Hepatocyte (in vitro differentiated cells): ENCODE measurements around the gene SF3B5. TPM values are rescaled to one million over a fixed set of nuclear protein-coding genes. Genes with fewer than 3 reads are reported as not detected.

Experiments
- DNase-seq: peaks from one replicate; pipeline ENCODE4 v3.0.0-alpha.2; 2016; ENCODE audit warnings: low spot score
- H2AFZ ChIP-seq: fragments of 200-600 bp; sonication (generic); 2 replicates; pipeline ENCODE4 v1.6.0; 2016; ENCODE audit warnings: antibody characterized with exemption, mild to moderate bottlenecking
- H3K27ac ChIP-seq: fragments of 200-600 bp; sonication (generic); 2 replicates; pipeline ENCODE4 v1.5.1; 2016; ENCODE audit warnings: mild to moderate bottlenecking
- H3K27me3 ChIP-seq: fragments of 200-600 bp; sonication (generic); 2 replicates; pipeline ENCODE4 v1.6.1; 2016
- H3K36me3 ChIP-seq: fragments of 200-600 bp; sonication (generic); replicated peaks from 2 replicates; pipeline ENCODE4 v1.5.1; 2016; ENCODE audit warnings: low read depth; ENCODE audit not compliant: insufficient read depth
- H3K4me1 ChIP-seq: fragments of 200-600 bp; sonication (generic); 2 replicates; pipeline ENCODE4 v1.5.1; 2016; ENCODE audit warnings: mild to moderate bottlenecking, moderate library complexity; ENCODE audit not compliant: insufficient read depth
- H3K4me2 ChIP-seq: fragments of 200-600 bp; sonication (generic); 2 replicates; pipeline ENCODE4 v1.6.0; 2016
- H3K4me3 ChIP-seq: fragments of 200-600 bp; sonication (generic); 2 replicates; pipeline ENCODE4 v1.5.1; 2016; ENCODE audit warnings: mild to moderate bottlenecking
- H3K79me2 ChIP-seq: fragments of 200-600 bp; sonication (generic); 2 replicates; pipeline ENCODE4 v1.6.0; 2017; ENCODE audit warnings: mild to moderate bottlenecking
- H3K9me2 ChIP-seq: fragments of 200-600 bp; sonication (generic); replicated peaks from 2 replicates; pipeline ENCODE4 v1.6.0; 2017; ENCODE audit warnings: mild to moderate bottlenecking; ENCODE audit not compliant: insufficient read depth
- H3K9me3 ChIP-seq: fragments of 200-600 bp; sonication (generic); 2 replicates; pipeline ENCODE4 v1.5.1; 2016; ENCODE audit warnings: low read depth, mild to moderate bottlenecking
- H4K20me1 ChIP-seq: fragments of 200-600 bp; sonication (generic); 2 replicates; pipeline ENCODE4 v1.6.0; 2016; ENCODE audit warnings: mild to moderate bottlenecking; ENCODE audit not compliant: insufficient read depth, poor library complexity, severe bottlenecking
- CTCF ChIP-seq: fragments of 200-600 bp; sonication (generic); IDR thresholded peaks from 2 replicates; pipeline ENCODE4 v1.5.1; 2016; ENCODE audit warnings: antibody characterized with exemption, mild to moderate bottlenecking; ENCODE audit not compliant: poor library complexity
- EZH2 ChIP-seq: fragments of 200-600 bp; sonication (generic); IDR thresholded peaks from 2 replicates; pipeline ENCODE4 v1.6.1; 2016; ENCODE audit warnings: antibody characterized with exemption, mild to moderate bottlenecking, borderline replicate concordance
- EZH2phosphoT487 ChIP-seq: fragments of 200-600 bp; sonication (generic); IDR thresholded peaks from one replicate; pipeline ENCODE4 v1.6.1; 2018; ENCODE audit warnings: antibody characterized with exemption, mild to moderate bottlenecking, low read depth, moderate library complexity; ENCODE audit not compliant: unreplicated experiment, severe bottlenecking
- WGBS: methylation state at CpG from one replicate; pipeline ENCODE4 v1.1.6; 2016; ENCODE audit warnings: low lambda C conversion rate; ENCODE audit errors: missing lambda C conversion rate; 5-methylcytosine and 5-hydroxymethylcytosine counted together
- polyA plus RNA-seq: library from polyadenylated mRNA; unstranded; fragments of >200 nt; fragmentation: Nextera tagmentation; extraction: Ambion mirVana; gene quantifications from 2 replicates; pipeline ENCODE4 v1.2.1, GENCODE V29; 2016
- total RNA-seq: library from RNA; depleted of rRNA; stranded (reverse); fragments of >200 nt; gene quantifications from 2 replicates; pipeline ENCODE4 v1.2.3, GENCODE V29; 2014

SF3B5 gene
- total and polyA plus RNA-seq, 2 experiments from 2014 or later, result 147 to 155 TPM

GRCh38 chr6:144098993-144099392 lies 3.6 kb upstream of the SF3B5 start:
- peaks cover 3% of the 10 kb centered on the region for H3K4me1 ChIP-seq
- DNase-seq, result no peak
- no peaks in the 10 kb centered on the region for H3K36me3 ChIP-seq
- H3K9me3 ChIP-seq, result no peaks in the 10 kb centered on the region
- H2AFZ ChIP-seq, result no peak overlapping the region
- no peak overlapping the region for H3K4me3 ChIP-seq
- H3K4me2 ChIP-seq, result no peak overlapping the region
- H3K79me2 ChIP-seq, result peaks cover 10% of the 10 kb centered on the region
- H4K20me1 ChIP-seq, result no peaks in the 10 kb centered on the region
- H3K27ac ChIP-seq, result no peak overlapping the region
- TF ChIP-seq CTCF (no peak), EZH2phosphoT487 (no peak), EZH2 (no peak)
- H3K9me2 ChIP-seq, result no peaks in the 10 kb centered on the region
- H3K27me3 ChIP-seq, result no peaks in the 10 kb centered on the region
- 87% methylated on average over 3 of the region's 3 CpGs for WGBS

GRCh38 chr6:144094731-144095133 lies 641 bp downstream of the SF3B5 start:
- peak overlapping the region; percentile 61 for H2AFZ ChIP-seq
- no peaks in the 10 kb centered on the region for H3K36me3 ChIP-seq
- peak overlapping the region; percentile 88 for H3K27ac ChIP-seq
- TF ChIP-seq EZH2 (no peak), CTCF (no peak), EZH2phosphoT487 (no peak)
- DNase-seq, result no peak
- H4K20me1 ChIP-seq, result no peaks in the 10 kb centered on the region
- H3K79me2 ChIP-seq, result peaks cover 28% of the 10 kb centered on the region
- H3K4me2 ChIP-seq, result peak overlapping the region; percentile 89
- peaks cover 5% of the 10 kb centered on the region for H3K4me1 ChIP-seq
- no peaks in the 10 kb centered on the region for H3K9me3 ChIP-seq
- WGBS, result 3% methylated on average over 19 of the region's 19 CpGs
- no peaks in the 10 kb centered on the region for H3K27me3 ChIP-seq
- no peaks in the 10 kb centered on the region for H3K9me2 ChIP-seq
- peak overlapping the region; percentile 74 for H3K4me3 ChIP-seq

- Histone ChIP-seq H3K9me2 (no peaks in the 10 kb centered on the region), H3K4me1 (peaks cover 5% of the 10 kb centered on the region), H3K36me3 (no peaks in the 10 kb centered on the region), H3K4me3 (no peak overlapping the region), H3K27me3 (no peaks in the 10 kb centered on the region), H3K79me2 (peaks cover 28% of the 10 kb centered on the region), H3K4me2 (peak overlapping the region; percentile 89), H2AFZ (no peak overlapping the region), H3K27ac (no peak overlapping the region), H4K20me1 (no peaks in the 10 kb centered on the region), H3K9me3 (no peaks in the 10 kb centered on the region)
- DNase-seq, result no peak
- TF ChIP-seq EZH2phosphoT487 (no peak), CTCF (no peak), EZH2 (no peak)
- WGBS, result 83% methylated on average over 7 of the region's 7 CpGs
These were observed 1.7 kb downstream of the SF3B5 start for GRCh38 chr6:144093658-144094057.

- Histone ChIP-seq H3K4me2 (peak overlapping the region; percentile 89), H3K27ac (no peak overlapping the region), H3K9me3 (no peaks in the 10 kb centered on the region), H3K36me3 (no peaks in the 10 kb centered on the region), H3K79me2 (peaks cover 28% of the 10 kb centered on the region), H2AFZ (no peak overlapping the region), H4K20me1 (no peaks in the 10 kb centered on the region), H3K27me3 (no peaks in the 10 kb centered on the region), H3K4me1 (peaks cover 5% of the 10 kb centered on the region), H3K9me2 (no peaks in the 10 kb centered on the region), H3K4me3 (no peak overlapping the region)
- 94% methylated on average over 2 of the region's 2 CpGs for WGBS
- no peak for TF ChIP-seq CTCF
- DNase-seq, result no peak
These were observed 2.1 kb downstream of the SF3B5 start for GRCh38 chr6:144093236-144093635.
